WTC11 (cell line): ENCODE results near the gene BIVM. TPM values are rescaled to one million over a fixed set of nuclear protein-coding genes. Genes with fewer than 3 reads are reported as not detected.

Experiments used
- ATAC-seq: fragments of 200-7000 bp; cut with Tn5 transposase; 2 replicates; pipeline ENCODE4 v1.10.0; 2021; ENCODE audit warnings: mild to moderate bottlenecking, moderate library complexity
- CTCF ChIA-PET: fragments of 300-600 bp; sonication (Branson Sonifier 250); formaldehyde crosslinking; loops from one replicate; lab custom pipeline; 2021; ENCODE audit warnings: antibody characterized with exemption; lab: Charles Lee
- POLR2A ChIA-PET: fragments of 350-600 bp; sonication (Branson Sonifier 250); formaldehyde crosslinking; loops from one replicate; lab custom pipeline; 2021; ENCODE audit warnings: antibody characterized with exemption; lab: Charles Lee
- DNase-seq: peaks from one replicate; pipeline ENCODE4 v3.0.0; 2021; ENCODE audit warnings: low spot score
- H3K27ac Mint-ChIP-seq: 2 replicates; pipeline ENCODE4 v1.8.0; 2021; ENCODE audit warnings: mixed read lengths
- H3K27me3 Mint-ChIP-seq: 2 replicates; pipeline ENCODE4 v1.8.0; 2021; ENCODE audit warnings: low read depth, mild to moderate bottlenecking, moderate library complexity, mixed read lengths
- H3K36me3 Mint-ChIP-seq: 2 replicates; pipeline ENCODE4 v1.8.0; 2021; ENCODE audit warnings: mixed read lengths
- H3K4me1 Mint-ChIP-seq: 2 replicates; pipeline ENCODE4 v1.8.0; 2022; ENCODE audit warnings: mixed read lengths
- H3K4me3 Mint-ChIP-seq: 2 replicates; pipeline ENCODE4 v1.8.0; 2021; ENCODE audit warnings: mild to moderate bottlenecking, moderate library complexity, mixed read lengths
- H3K9me3 Mint-ChIP-seq: 2 replicates; pipeline ENCODE4 v1.8.0; 2021; ENCODE audit warnings: mixed read lengths
- ATF6 ChIP-seq: sonication (generic); formaldehyde crosslinking; IDR thresholded peaks from 2 replicates; pipeline ENCODE4 v1.8.1; 2023; ENCODE audit warnings: mild to moderate bottlenecking, missing genetic modification reagents
- CREB1 ChIP-seq: sonication (generic); formaldehyde crosslinking; IDR thresholded peaks from 2 replicates; pipeline ENCODE4 v1.8.0; 2023; ENCODE audit warnings: mild to moderate bottlenecking, missing genetic modification reagents
- E2F1 ChIP-seq: sonication (generic); formaldehyde crosslinking; IDR thresholded peaks from 2 replicates; pipeline ENCODE4 v1.8.0; 2022; ENCODE audit warnings: mild to moderate bottlenecking, missing genetic modification reagents
- GRHL2 ChIP-seq: fragments of 250-450 bp; sonication (Bioruptor Pico); IDR thresholded peaks from 2 replicates; pipeline ENCODE4 v1.8.0; 2022; ENCODE audit warnings: mild to moderate bottlenecking, moderate library complexity; ENCODE audit not compliant: insufficient replicate concordance, severe bottlenecking
- HMGXB4 ChIP-seq: sonication (generic); formaldehyde crosslinking; IDR thresholded peaks from 2 replicates; pipeline ENCODE4 v1.8.1; 2023; ENCODE audit warnings: mild to moderate bottlenecking, moderate library complexity, missing genetic modification reagents
- KAT7 ChIP-seq: sonication (generic); formaldehyde crosslinking; IDR thresholded peaks from 2 replicates; pipeline ENCODE4 v1.8.1; 2023; ENCODE audit warnings: missing genetic modification reagents, mild to moderate bottlenecking, borderline replicate concordance
- PRDM15 ChIP-seq: sonication (generic); formaldehyde crosslinking; IDR thresholded peaks from 2 replicates; pipeline ENCODE4 v1.8.0; 2022; ENCODE audit warnings: missing genetic modification reagents
- PREB ChIP-seq: sonication (generic); formaldehyde crosslinking; IDR thresholded peaks from 2 replicates; pipeline ENCODE4 v1.8.1; 2022; ENCODE audit warnings: mild to moderate bottlenecking, missing genetic modification reagents, moderate library complexity, borderline replicate concordance
- SOX15 ChIP-seq: fragments of 250-450 bp; sonication (Bioruptor Pico); IDR thresholded peaks from 2 replicates; pipeline ENCODE4 v1.9.0; 2021; ENCODE audit warnings: mild to moderate bottlenecking
- TEAD1 ChIP-seq: sonication (generic); formaldehyde crosslinking; IDR thresholded peaks from 2 replicates; pipeline ENCODE4 v1.8.0; 2022; ENCODE audit warnings: mild to moderate bottlenecking, missing genetic modification reagents
- USF1 ChIP-seq: sonication (generic); formaldehyde crosslinking; IDR thresholded peaks from 2 replicates; pipeline ENCODE4 v1.8.0; 2022; ENCODE audit warnings: mild to moderate bottlenecking, missing genetic modification reagents
- ZNF121 ChIP-seq: sonication (generic); formaldehyde crosslinking; IDR thresholded peaks from 2 replicates; pipeline ENCODE4 v1.8.0; 2023; ENCODE audit warnings: missing genetic modification reagents
- ZNF219 ChIP-seq: sonication (generic); formaldehyde crosslinking; IDR thresholded peaks from 2 replicates; pipeline ENCODE4 v1.8.0; 2023; ENCODE audit warnings: missing genetic modification reagents, mild to moderate bottlenecking, borderline replicate concordance
- ZNF396 ChIP-seq: fragments of 250-450 bp; sonication (Bioruptor Pico); IDR thresholded peaks from 2 replicates; pipeline ENCODE4 v1.8.0; 2021; ENCODE audit warnings: mild to moderate bottlenecking, moderate library complexity, borderline replicate concordance
- ZNF532 ChIP-seq: fragments of 250-450 bp; sonication (Bioruptor Pico); IDR thresholded peaks from 2 replicates; pipeline ENCODE4 v1.9.0; 2021; ENCODE audit warnings: mild to moderate bottlenecking, borderline replicate concordance
- total RNA-seq: library from RNA; stranded (reverse); gene quantifications from 3 replicates; pipeline ENCODE4 v1.2.3, GENCODE V29; 2021

BIVM gene
- total RNA-seq, 1 experiment from 2014 or later: 10.2 TPM

GRCh38 chr13:102872131-102872530, 73.2 kb downstream of the BIVM start (continued):
- TF ChIP-seq ZNF219 (CRISPR knock-in tag) (no peak), SOX15 (CRISPR knock-in tag) (no peak), ZNF532 (CRISPR knock-in tag) (no peak)

GRCh38 chr13:102872531-102872930, 73.6 kb downstream of the BIVM start:
- Mint-ChIP-seq H3K27me3 (no peaks in the 10 kb centered on the region), H3K9me3 (no peaks in the 10 kb centered on the region), H3K4me3 (no peak overlapping the region), H3K4me1 (peaks cover 23% of the 10 kb centered on the region), H3K27ac (no peak overlapping the region), H3K36me3 (peaks cover 30% of the 10 kb centered on the region)
- POLR2A ChIA-PET: no interaction called here
- ATAC-seq: no peak
- DNase-seq: no peak
- CTCF ChIA-PET: no interaction called here
- TF ChIP-seq ZNF532 (CRISPR knock-in tag) (no peak), ATF6 (CRISPR knock-in tag) (no peak), KAT7 (CRISPR knock-in tag) (no peak), CREB1 (CRISPR knock-in tag) (no peak), ZNF121 (CRISPR knock-in tag) (no peak), E2F1 (CRISPR knock-in tag) (no peak), PRDM15 (CRISPR knock-in tag) (no peak), ZNF396 (CRISPR knock-in tag) (no peak), HMGXB4 (CRISPR knock-in tag) (no peak), GRHL2 (no peak), TEAD1 (CRISPR knock-in tag) (no peak), PREB (CRISPR knock-in tag) (no peak), USF1 (no peak)
